ENCODE results near the gene ZNRF4. TPM values are rescaled to one million over a fixed set of nuclear protein-coding genes. Genes with fewer than 3 reads are reported as not detected.

The ZNRF4 gene
- total RNA-seq, 1 donor = not detected

DNA sequence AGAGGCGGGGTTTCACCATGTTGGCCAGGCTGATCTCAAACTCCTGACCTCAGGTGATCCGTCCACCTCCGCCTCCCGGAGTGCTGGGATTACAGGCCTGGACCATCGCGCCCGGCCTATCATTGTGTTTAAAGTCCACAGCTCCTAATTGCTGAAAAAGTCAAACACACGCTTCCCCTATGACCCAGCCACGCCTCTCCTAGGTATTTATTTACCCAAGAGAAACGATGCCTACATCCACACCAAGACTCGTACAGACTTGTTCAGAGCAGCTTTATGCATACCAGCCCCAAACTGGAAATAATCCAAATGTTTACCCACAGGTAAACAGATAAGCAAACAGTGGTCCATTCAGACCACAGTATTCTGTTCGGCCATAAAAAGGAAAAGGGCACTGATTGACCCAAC, 15.1 kb downstream of the ZNRF4 start:
- no peak for DNase-seq (ENCODE audit: low read depth)
- TF ChIP-seq, protein P1, sequence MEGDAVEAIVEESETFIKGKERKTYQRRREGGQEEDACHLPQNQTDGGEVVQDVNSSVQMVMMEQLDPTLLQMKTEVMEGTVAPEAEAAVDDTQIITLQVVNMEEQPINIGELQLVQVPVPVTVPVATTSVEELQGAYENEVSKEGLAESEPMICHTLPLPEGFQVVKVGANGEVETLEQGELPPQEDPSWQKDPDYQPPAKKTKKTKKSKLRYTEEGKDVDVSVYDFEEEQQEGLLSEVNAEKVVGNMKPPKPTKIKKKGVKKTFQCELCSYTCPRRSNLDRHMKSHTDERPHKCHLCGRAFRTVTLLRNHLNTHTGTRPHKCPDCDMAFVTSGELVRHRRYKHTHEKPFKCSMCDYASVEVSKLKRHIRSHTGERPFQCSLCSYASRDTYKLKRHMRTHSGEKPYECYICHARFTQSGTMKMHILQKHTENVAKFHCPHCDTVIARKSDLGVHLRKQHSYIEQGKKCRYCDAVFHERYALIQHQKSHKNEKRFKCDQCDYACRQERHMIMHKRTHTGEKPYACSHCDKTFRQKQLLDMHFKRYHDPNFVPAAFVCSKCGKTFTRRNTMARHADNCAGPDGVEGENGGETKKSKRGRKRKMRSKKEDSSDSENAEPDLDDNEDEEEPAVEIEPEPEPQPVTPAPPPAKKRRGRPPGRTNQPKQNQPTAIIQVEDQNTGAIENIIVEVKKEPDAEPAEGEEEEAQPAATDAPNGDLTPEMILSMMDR (IDR thresholded peaks at IDR 0.05; ENCODE audit: insufficient read depth, low read length) = no peak
- no peak overlapping the region for H3K4me3 ChIP-seq (ENCODE audit: low read depth, low read length)

DNA sequence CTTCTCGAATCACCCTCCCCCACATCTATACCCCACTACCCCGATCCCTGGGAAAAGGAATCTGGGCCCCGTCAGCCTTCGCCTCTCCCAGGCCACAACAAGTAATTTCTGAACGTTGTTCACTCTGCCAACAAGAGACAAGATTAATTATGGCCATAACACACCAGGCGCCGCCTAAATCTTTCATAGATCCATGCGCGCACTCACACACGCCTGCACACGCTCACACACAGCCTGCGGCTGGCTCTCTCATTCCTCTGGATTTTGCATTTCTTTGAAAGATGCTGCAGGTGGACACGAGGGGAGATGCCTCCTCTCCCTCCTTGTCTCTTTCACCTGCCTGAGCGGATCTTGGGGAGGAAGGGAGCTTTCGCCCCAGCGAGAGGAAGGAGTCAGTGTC, 17.1 kb downstream of the ZNRF4 start:
- no peak overlapping the region for H3K4me3 ChIP-seq (ENCODE audit: low read depth, low read length)
- TF ChIP-seq, protein P1 (IDR thresholded peaks at IDR 0.05; ENCODE audit: insufficient read depth, low read length) = no peak
- DNase-seq (ENCODE audit: low read depth) = no peak

DNA sequence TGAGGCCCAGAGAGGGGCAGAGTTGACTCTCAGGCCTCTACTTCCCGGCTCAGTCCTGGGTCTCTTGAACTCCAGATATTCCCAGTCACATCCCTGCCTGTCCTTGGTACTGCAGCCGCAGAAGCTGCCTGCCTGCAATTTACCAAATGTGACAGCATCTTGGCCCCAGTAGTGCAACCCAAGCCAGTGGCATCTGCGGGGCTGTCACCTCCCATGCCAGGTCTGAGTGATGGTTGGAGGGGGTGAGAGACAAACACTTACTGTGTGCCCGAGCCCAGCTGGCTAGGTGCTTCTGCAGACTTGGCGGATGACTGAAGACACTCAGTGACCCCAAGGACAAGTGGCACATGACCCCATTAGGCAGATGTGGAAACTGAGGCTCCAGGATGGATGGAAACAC, 18.4 kb downstream of the ZNRF4 start:
- H3K4me3 ChIP-seq (ENCODE audit: low read depth, low read length) = no peak overlapping the region
- TF ChIP-seq, protein P1 (IDR thresholded peaks at IDR 0.05; ENCODE audit: insufficient read depth, low read length) = no peak
- DNase-seq (ENCODE audit: low read depth) = no peak

DNA sequence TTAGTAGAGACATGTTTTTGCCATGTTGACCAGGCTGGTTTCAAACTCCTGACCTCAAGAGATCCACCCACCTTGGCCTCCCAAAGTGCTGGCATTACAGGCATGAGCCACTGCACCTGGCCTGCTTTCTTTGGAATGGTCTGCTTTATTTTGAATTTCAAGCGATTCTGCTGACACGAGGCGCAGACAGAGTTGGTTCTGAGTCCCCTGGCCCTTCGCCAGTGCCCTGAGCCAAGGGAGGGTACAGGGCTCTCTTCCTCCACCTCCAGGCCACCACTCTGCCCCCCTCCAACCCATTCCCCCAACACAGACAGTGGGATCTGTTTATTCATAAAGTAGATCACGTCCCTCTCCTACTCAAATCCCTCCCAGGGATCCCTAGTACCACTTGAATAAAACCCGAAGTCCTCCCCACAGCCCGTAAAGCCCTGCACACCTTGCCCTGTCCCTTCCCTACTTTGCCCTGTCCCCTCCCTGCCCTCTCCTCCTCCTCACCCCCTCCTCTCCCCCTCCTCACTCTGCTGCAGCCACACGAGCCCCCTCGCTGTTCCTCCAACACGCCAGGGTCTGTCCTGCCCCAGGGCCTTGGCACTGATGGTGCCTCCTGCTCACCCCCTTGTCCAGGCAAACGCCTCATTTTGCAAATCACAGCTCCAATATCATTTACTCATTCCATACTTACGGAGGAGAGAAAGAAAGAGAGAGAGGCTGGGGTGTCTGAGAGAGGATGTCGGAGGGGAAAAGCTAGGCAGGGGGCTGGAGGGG, 22.4 kb downstream of the ZNRF4 start:
- TF ChIP-seq, protein P1 (IDR thresholded peaks at IDR 0.05; ENCODE audit: insufficient read depth, low read length) = no peak
- no peak for DNase-seq (ENCODE audit: low read depth)

DNA sequence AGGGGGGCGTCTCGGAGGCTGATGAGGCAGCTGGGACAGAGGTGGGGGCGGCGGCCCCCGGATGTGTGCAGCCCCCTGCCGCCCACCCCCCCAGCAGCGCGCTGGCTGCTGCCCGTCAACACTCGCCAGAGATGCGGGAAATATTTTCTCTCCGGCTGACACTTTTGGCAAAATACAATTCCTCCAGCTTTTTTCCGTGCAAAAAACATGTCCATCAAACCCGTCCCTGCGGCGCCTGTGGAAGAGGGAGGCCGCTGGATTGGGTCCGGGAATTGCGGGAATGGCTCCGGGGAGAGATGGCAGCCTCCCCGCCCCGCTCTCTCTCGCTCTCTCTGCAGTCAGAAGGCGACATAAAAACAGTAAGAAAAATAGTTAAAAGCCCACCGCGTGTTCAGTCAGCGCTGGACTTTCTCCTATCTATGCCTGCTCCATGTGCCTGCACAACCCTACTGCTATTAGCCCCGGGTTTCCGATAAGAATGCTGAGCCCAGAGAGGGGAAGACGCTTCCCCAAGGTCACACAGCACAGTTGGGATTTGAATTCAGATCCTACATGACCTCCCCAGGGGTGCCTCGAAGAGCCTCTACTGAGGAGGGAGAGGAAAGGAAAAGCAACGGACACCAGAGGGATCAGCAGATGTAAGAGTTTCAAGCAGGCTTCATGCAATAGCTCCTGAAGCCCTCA, 23.2 kb downstream of the ZNRF4 start:
- DNase-seq (ENCODE audit: low read depth) = no peak
- H3K4me3 ChIP-seq (ENCODE audit: low read depth, low read length) = no peak overlapping the region
- TF ChIP-seq, protein P1 (IDR thresholded peaks at IDR 0.05; ENCODE audit: insufficient read depth, low read length) = no peak

More for the DNA sequence above, 22.4 kb downstream of the ZNRF4 start:
- H3K4me3 ChIP-seq (ENCODE audit: low read depth, low read length) = no peak overlapping the region

DNA sequence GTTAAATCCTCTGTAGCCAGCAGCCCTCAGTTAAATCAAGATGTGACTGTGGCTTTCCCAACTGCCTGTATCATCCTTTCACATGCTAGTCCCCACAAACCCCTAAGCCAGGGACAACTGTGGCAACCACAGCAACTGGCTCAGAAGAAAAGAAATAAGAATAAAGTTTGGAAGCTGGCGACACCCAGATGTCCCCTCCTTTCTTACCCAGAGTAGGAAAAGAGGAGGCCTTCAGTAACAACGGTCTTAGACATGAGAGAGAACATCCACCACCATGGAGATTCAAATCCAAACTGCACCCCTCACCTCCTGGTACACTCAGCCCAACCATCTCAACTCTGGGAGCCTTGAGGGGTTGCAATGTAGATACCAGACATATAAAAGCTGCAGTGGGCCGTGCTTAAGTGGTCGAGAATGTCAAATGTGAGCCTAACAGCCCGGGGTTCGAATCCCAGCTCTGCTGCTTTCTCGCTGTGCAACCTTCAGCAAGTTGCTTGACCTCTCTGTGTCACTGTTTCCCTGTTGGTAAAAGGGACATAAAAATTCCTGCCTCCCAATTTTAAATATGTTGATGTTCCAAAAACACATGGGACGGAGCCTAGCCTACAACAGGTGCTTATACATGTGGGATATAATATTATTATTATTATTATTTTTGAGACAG, 23.8 kb downstream of the ZNRF4 start:
- DNase-seq (ENCODE audit: low read depth) = no peak

More for the DNA sequence above, 23.8 kb downstream of the ZNRF4 start:
- no peak overlapping the region for H3K4me3 ChIP-seq (ENCODE audit: low read depth, low read length)
- TF ChIP-seq, protein P1 (IDR thresholded peaks at IDR 0.05; ENCODE audit: insufficient read depth, low read length) = no peak
